22Rv1 (cell line): ENCODE data around the gene ACTR6.

Experiments used
- ZFX ChIP-seq: fragments of 450-650 bp; IDR thresholded peaks from 2 replicates; pipeline ENCODE4 v1.6.1; 2017; ENCODE audit warnings: antibody characterized with exemption, borderline replicate concordance
- TF ChIP-seq, protein P1 (sequence below): fragments of 450-650 bp; IDR thresholded peaks from 2 replicates; pipeline ENCODE4 v1.5.1; 2017; ENCODE audit warnings: mild to moderate bottlenecking

DNA sequence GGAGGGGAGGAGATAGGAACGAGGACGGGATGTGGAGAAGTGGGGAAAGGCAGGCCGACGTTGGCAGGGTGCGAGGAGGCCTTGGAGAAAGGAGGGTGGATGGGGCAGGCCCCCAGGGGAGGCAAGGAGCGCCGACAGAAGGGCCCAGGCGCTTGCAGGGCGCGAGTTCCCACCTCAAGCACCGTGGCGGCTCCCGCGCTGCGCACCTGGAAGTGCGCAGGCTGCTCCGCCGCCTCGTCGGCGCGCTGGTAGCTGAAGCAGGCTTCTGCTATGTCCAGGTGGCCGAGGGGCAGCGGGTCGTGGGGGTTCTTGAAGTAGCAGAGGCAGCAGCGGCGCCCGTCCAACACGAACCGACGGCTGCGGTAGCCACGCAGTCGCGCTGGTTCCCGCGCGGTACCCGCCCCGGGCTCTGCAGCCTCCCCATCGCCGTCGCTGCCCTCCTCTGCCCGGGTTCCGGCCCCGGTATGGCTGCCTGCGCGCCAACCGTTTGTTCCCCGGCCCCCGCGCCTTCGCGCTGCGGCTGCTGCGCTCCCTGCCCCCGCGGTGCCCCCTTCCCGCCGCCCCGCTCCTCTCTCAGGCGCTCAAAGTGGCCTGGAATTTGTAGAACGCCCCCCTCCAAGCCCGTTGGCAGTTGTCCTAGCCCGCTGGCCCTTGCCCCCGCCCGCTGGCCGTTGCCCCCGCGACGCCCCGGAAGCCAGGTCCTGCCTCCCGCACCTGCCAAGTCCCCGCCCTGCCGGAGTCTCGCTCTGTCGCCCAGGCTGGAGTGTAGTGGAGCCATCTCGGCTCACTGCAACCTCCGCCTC is 1.1 kb upstream of the ACTR6 start:
- TF ChIP-seq, protein P1, sequence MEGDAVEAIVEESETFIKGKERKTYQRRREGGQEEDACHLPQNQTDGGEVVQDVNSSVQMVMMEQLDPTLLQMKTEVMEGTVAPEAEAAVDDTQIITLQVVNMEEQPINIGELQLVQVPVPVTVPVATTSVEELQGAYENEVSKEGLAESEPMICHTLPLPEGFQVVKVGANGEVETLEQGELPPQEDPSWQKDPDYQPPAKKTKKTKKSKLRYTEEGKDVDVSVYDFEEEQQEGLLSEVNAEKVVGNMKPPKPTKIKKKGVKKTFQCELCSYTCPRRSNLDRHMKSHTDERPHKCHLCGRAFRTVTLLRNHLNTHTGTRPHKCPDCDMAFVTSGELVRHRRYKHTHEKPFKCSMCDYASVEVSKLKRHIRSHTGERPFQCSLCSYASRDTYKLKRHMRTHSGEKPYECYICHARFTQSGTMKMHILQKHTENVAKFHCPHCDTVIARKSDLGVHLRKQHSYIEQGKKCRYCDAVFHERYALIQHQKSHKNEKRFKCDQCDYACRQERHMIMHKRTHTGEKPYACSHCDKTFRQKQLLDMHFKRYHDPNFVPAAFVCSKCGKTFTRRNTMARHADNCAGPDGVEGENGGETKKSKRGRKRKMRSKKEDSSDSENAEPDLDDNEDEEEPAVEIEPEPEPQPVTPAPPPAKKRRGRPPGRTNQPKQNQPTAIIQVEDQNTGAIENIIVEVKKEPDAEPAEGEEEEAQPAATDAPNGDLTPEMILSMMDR = 0 out of 2 replicates have a peak, but pooled peaks have one; percentile 4
- TF ChIP-seq ZFX = no peak
